ENCODE data around the gene TTLL10. TPM values are rescaled to one million over a fixed set of nuclear protein-coding genes. Genes with fewer than 3 reads are reported as not detected.

TTLL10 gene
- total RNA-seq, 1 experiment from 2014 or later: not detected

GRCh38 chr1:1210726-1211540 is 37.3 kb downstream of the TTLL10 start:
- no TSS peak for BruUV-seq (replicated peaks)
- CTCF ChIA-PET: no interaction called here
- H3K27ac Mint-ChIP-seq (ENCODE audit: low read depth, unreplicated experiment): no peak overlapping the region

GRCh38 chr1:1211541-1212441 is 38.1 kb downstream of the TTLL10 start:
- peaks cover 15% of the 10 kb centered on the region for H3K4me1 Mint-ChIP-seq (ENCODE audit: insufficient read depth, unreplicated experiment)
- no peaks in the 10 kb centered on the region for H3K27me3 Mint-ChIP-seq (ENCODE audit: insufficient read depth, unreplicated experiment)
- POLR2A ChIA-PET: no interaction called here
- CTCF ChIA-PET: no interaction called here
- no peak for DNase-seq (ENCODE audit: unreplicated experiment)
- no peak overlapping the region for H3K27ac Mint-ChIP-seq (ENCODE audit: low read depth, unreplicated experiment)
- TF ChIP-seq CTCF (IDR thresholded peaks at IDR 0.05; ENCODE audit: unreplicated experiment): no peak
- peaks cover 10% of the 10 kb centered on the region for H3K36me3 Mint-ChIP-seq (ENCODE audit: insufficient read depth, unreplicated experiment)
- no TSS peak for BruUV-seq (replicated peaks)
- H3K9me3 Mint-ChIP-seq (ENCODE audit: unreplicated experiment): no peaks in the 10 kb centered on the region
- H3K4me3 Mint-ChIP-seq (ENCODE audit: unreplicated experiment): no peak overlapping the region
- intact Hi-C loops (cut with micrococcal nuclease): no loop called here

More at GRCh38 chr1:1210726-1211540, 37.3 kb downstream of the TTLL10 start:
- no peak for DNase-seq (ENCODE audit: unreplicated experiment)
- no peak for TF ChIP-seq CTCF (IDR thresholded peaks at IDR 0.05; ENCODE audit: unreplicated experiment)
- peaks cover 5% of the 10 kb centered on the region for H3K36me3 Mint-ChIP-seq (ENCODE audit: insufficient read depth, unreplicated experiment)
- no peaks in the 10 kb centered on the region for H3K9me3 Mint-ChIP-seq (ENCODE audit: unreplicated experiment)
- intact Hi-C loops (cut with micrococcal nuclease): no loop called here
- H3K27me3 Mint-ChIP-seq (ENCODE audit: insufficient read depth, unreplicated experiment): no peaks in the 10 kb centered on the region
- H3K4me1 Mint-ChIP-seq (ENCODE audit: insufficient read depth, unreplicated experiment): peaks cover 15% of the 10 kb centered on the region
- no peak overlapping the region for H3K4me3 Mint-ChIP-seq (ENCODE audit: unreplicated experiment)
- POLR2A ChIA-PET: interaction anchor here (0.6 kb wide), 1 partner anchor 100 kb away, joined by 3 read pairs; no protein-coding TSS in a partner anchor

GRCh38 chr1:1212780-1213344 is 39.2 kb downstream of the TTLL10 start:
- POLR2A ChIA-PET: no interaction called here
- Mint-ChIP-seq H3K27me3 (ENCODE audit: insufficient read depth, unreplicated experiment) (no peaks in the 10 kb centered on the region), H3K4me3 (ENCODE audit: unreplicated experiment) (no peak overlapping the region), H3K4me1 (ENCODE audit: insufficient read depth, unreplicated experiment) (peaks cover 13% of the 10 kb centered on the region), H3K27ac (ENCODE audit: low read depth, unreplicated experiment) (no peak overlapping the region), H3K36me3 (ENCODE audit: insufficient read depth, unreplicated experiment) (peaks cover 12% of the 10 kb centered on the region), H3K9me3 (ENCODE audit: unreplicated experiment) (no peaks in the 10 kb centered on the region)
- DNase-seq (ENCODE audit: unreplicated experiment): no peak
- BruUV-seq (replicated peaks): no TSS peak
- no peak for TF ChIP-seq CTCF (IDR thresholded peaks at IDR 0.05; ENCODE audit: unreplicated experiment)
- CTCF ChIA-PET: interaction anchor here (0.6 kb wide), 1 partner anchor 77 kb away, joined by 3 read pairs; no protein-coding TSS in a partner anchor
- intact Hi-C loops (cut with micrococcal nuclease): no loop called here
